DMS53 treated with DMSO at 0.1 percent for 48 hours (cell line): Measurements from ENCODE around the gene NTNG2.

Experiments used
- DNase-seq: peaks from one replicate; lab custom pipeline; 2025; ENCODE audit not compliant: unreplicated experiment; lab: John Stamatoyannopoulos, UW

NTNG2 gene

GRCh38 chr9:132201139-132201538 lies 39.3 kb downstream of the NTNG2 start:
- DNase-seq, result peak; percentile 91

GRCh38 chr9:132201780-132202703 lies 40.2 kb downstream of the NTNG2 start:
- DNase-seq, result peak; percentile 39

GRCh38 chr9:132204883-132205282 lies 43.0 kb downstream of the NTNG2 start:
- no peak for DNase-seq

- no peak for DNase-seq
Measured at GRCh38 chr9:132207215-132207614, 45.4 kb downstream of the NTNG2 start.

- DNase-seq, result no peak
Measured at GRCh38 chr9:132207839-132208615, 46.2 kb downstream of the NTNG2 start.

- no peak for DNase-seq
Measured at GRCh38 chr9:132209228-132209627, 47.4 kb downstream of the NTNG2 start.

GRCh38 chr9:132210472-132211145 lies 48.8 kb downstream of the NTNG2 start:
- no peak for DNase-seq

GRCh38 chr9:132211570-132211969 lies 49.7 kb downstream of the NTNG2 start:
- no peak for DNase-seq

GRCh38 chr9:132214027-132214622 lies 52.3 kb downstream of the NTNG2 start:
- DNase-seq, result peak; percentile 41

GRCh38 chr9:132216861-132217619 lies 55.2 kb downstream of the NTNG2 start:
- no peak for DNase-seq

- DNase-seq, result no peak
Measured at GRCh38 chr9:132218208-132218607, 56.4 kb downstream of the NTNG2 start.

GRCh38 chr9:132221941-132222340 lies 60.1 kb downstream of the NTNG2 start:
- DNase-seq, result no peak

- no peak for DNase-seq
Measured at GRCh38 chr9:132224645-132225044, 62.8 kb downstream of the NTNG2 start.

GRCh38 chr9:132226571-132227430 lies 64.9 kb downstream of the NTNG2 start:
- DNase-seq, result no peak

GRCh38 chr9:132228062-132228461 lies 66.2 kb downstream of the NTNG2 start:
- DNase-seq, result no peak

- no peak for DNase-seq
Measured at GRCh38 chr9:132230605-132231004, 68.7 kb downstream of the NTNG2 start.

- no peak for DNase-seq
Measured at GRCh38 chr9:132231019-132231701, 69.3 kb downstream of the NTNG2 start.

- DNase-seq, result no peak
Measured at GRCh38 chr9:132232522-132232921, 70.7 kb downstream of the NTNG2 start.

GRCh38 chr9:132233138-132233537 lies 71.3 kb downstream of the NTNG2 start:
- DNase-seq, result no peak
